Measurements from ENCODE around the gene SGTA. TPM values are rescaled to one million over a fixed set of nuclear protein-coding genes. Genes with fewer than 3 reads are reported as not detected.
A peak's percentile ranks its signal among the peaks of the same experiment; 100 is the strongest.

SGTA gene
- total and polyA plus RNA-seq, 2 donors, result 29.4 to 55.4 TPM

- WGBS, result 34% methylated on average over 39 of the region's 39 CpGs
- no peak overlapping the region for H3K27ac ChIP-seq (ENCODE audit: low read depth in 1 of 2, low read length in 1 of 2)
- H3K27me3 ChIP-seq (ENCODE audit: control insufficient read depth in 2 of 2, insufficient read depth in 1 of 2, low read length in 1 of 2), result peaks cover 40 to 85% of the 10 kb centered on the region in 2 donors
- no peak for DNase-seq (ENCODE audit: low read depth in 6 of 9, low spot score in 9 of 9)
- peaks cover 0 to 10% of the 10 kb centered on the region in 2 donors for H3K4me1 ChIP-seq (ENCODE audit: control insufficient read depth in 2 of 2, insufficient read depth in 2 of 2, low read length in 2 of 2)
- peak overlapping the region in 1 of 2 donors; percentile 38 for H3K4me3 ChIP-seq (ENCODE audit: low read length in 2 of 2)
- no peaks in the 10 kb centered on the region for H3K9me3 ChIP-seq (ENCODE audit: control insufficient read depth in 2 of 2, insufficient read depth in 1 of 2, low read length in 1 of 2)
- H3K36me3 ChIP-seq (ENCODE audit: control insufficient read depth in 2 of 2, insufficient read depth in 2 of 2, low read length in 1 of 2), result no peaks in the 10 kb centered on the region
Measured at GRCh38 chr19:2721570-2722540, 61.2 kb downstream of the SGTA start.

- WGBS, result 1% methylated on average over 98 of the region's 100 CpGs
- no peaks in the 10 kb centered on the region for H3K9me3 ChIP-seq (ENCODE audit: control insufficient read depth in 2 of 2, insufficient read depth in 1 of 2, low read length in 1 of 2)
- H3K27ac ChIP-seq (ENCODE audit: low read depth in 1 of 2, low read length in 1 of 2), result no peak within 1 kb of the TSS
- H3K36me3 ChIP-seq (ENCODE audit: control insufficient read depth in 2 of 2, insufficient read depth in 2 of 2, low read length in 1 of 2), result no peaks in the 10 kb centered on the region
- peak within 1 kb of the TSS in 1 of 2 donors; percentile 38 for H3K4me3 ChIP-seq (ENCODE audit: low read length in 2 of 2)
- DNase-seq (ENCODE audit: low read depth in 6 of 9, low spot score in 9 of 9), result no peak
- H3K27me3 ChIP-seq (ENCODE audit: control insufficient read depth in 2 of 2, insufficient read depth in 1 of 2, low read length in 1 of 2), result peaks cover 40 to 76% of the 10 kb centered on the region in 2 donors
- H3K4me1 ChIP-seq (ENCODE audit: control insufficient read depth in 2 of 2, insufficient read depth in 2 of 2, low read length in 2 of 2), result peaks cover 0 to 6% of the 10 kb centered on the region in 2 donors
Measured at GRCh38 chr19:2720777-2721569, 62.1 kb downstream of the SGTA start, which contains the start of gene DIRAS1. TSS of gene DIRAS1 (minus strand) at chr19:2721372. CDS start at chr19:2717806, 3,566 bp downstream.

DNA sequence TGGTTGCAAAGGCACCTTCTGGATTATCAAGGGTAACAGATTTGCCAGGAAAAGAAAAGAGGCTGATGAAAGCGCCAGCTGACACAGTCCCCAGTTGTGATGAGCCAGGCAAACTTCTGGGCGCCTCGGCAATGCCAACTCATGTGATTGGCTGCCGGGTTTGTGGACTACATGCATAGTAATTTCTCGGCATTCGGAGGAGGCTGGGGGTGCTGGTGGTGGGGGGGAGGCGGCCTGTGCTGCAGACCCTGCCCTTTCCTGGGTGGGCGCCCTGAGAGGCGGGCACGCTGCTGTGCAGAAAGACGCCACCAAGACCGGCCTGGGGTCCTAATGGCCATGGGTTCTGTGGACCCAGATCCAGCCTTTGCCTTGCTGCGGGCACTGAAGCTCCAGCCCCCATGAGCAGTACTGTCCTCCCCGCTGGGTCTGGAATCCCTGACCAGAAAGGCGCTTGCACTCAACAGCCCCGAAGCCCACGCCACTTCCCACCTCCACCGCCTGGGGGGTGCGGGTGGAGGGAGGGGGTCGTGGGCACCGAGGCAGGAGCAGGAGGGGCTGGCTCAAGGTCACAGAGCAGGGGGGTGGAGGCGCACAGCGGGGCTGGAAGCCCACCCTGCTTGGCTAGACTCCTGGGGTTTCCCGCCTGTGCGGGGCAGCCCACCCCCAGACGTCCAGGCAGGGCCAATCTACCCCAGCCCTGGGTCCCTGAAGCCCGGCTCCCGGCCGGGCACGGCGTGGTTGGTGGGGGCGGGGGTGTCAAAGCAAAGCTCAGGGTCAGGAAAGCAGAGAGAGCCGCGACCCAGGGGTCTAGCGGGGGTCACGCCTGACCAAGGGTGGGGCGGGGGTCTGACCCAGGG is 62.9 kb downstream of the SGTA start:
- H3K9me3 ChIP-seq (ENCODE audit: control insufficient read depth in 2 of 2, insufficient read depth in 1 of 2, low read length in 1 of 2), result peaks cover 2 to 4% of the 10 kb centered on the region in 2 donors
- H3K27me3 ChIP-seq (ENCODE audit: control insufficient read depth in 2 of 2, insufficient read depth in 1 of 2, low read length in 1 of 2), result peaks cover 40 to 69% of the 10 kb centered on the region in 2 donors
- DNase-seq (ENCODE audit: low read depth in 6 of 9, low spot score in 9 of 9), result no peak
- no peak overlapping the region for H3K4me3 ChIP-seq (ENCODE audit: low read length in 2 of 2)
- no peak overlapping the region for H3K27ac ChIP-seq (ENCODE audit: low read depth in 1 of 2, low read length in 1 of 2)
- 9% methylated on average over 37 of the region's 37 CpGs for whole genome bisulfite sequencing
- H3K4me1 ChIP-seq (ENCODE audit: control insufficient read depth in 2 of 2, insufficient read depth in 2 of 2, low read length in 2 of 2), result peaks cover 0 to 6% of the 10 kb centered on the region in 2 donors
- no peaks in the 10 kb centered on the region for H3K36me3 ChIP-seq (ENCODE audit: control insufficient read depth in 2 of 2, insufficient read depth in 2 of 2, low read length in 1 of 2)

GRCh38 chr19:2719232-2719735 is 63.8 kb downstream of the SGTA start:
- Histone ChIP-seq H3K36me3 (ENCODE audit: control insufficient read depth in 2 of 2, insufficient read depth in 2 of 2, low read length in 1 of 2) (no peaks in the 10 kb centered on the region), H3K27me3 (ENCODE audit: control insufficient read depth in 2 of 2, insufficient read depth in 1 of 2, low read length in 1 of 2) (peaks cover 40 to 67% of the 10 kb centered on the region in 2 donors), H3K4me3 (ENCODE audit: low read length in 2 of 2) (no peak overlapping the region), H3K27ac (ENCODE audit: low read depth in 1 of 2, low read length in 1 of 2) (no peak overlapping the region), H3K9me3 (ENCODE audit: control insufficient read depth in 2 of 2, insufficient read depth in 1 of 2, low read length in 1 of 2) (peaks cover 2 to 12% of the 10 kb centered on the region in 2 donors), H3K4me1 (ENCODE audit: control insufficient read depth in 2 of 2, insufficient read depth in 2 of 2, low read length in 2 of 2) (peaks cover 0 to 6% of the 10 kb centered on the region in 2 donors)
- DNase-seq (ENCODE audit: low read depth in 6 of 9, low spot score in 9 of 9), result no peak
- 68% methylated on average over 7 of the region's 7 CpGs for WGBS

GRCh38 chr19:2717638-2718541 is 65.2 kb downstream of the SGTA start:
- Histone ChIP-seq H3K27ac (ENCODE audit: low read depth in 1 of 2, low read length in 1 of 2) (no peak overlapping the region), H3K4me1 (ENCODE audit: control insufficient read depth in 2 of 2, insufficient read depth in 2 of 2, low read length in 2 of 2) (peaks cover 0 to 6% of the 10 kb centered on the region in 2 donors), H3K4me3 (ENCODE audit: low read length in 2 of 2) (no peak overlapping the region), H3K36me3 (ENCODE audit: control insufficient read depth in 2 of 2, insufficient read depth in 2 of 2, low read length in 1 of 2) (no peaks in the 10 kb centered on the region), H3K27me3 (ENCODE audit: control insufficient read depth in 2 of 2, insufficient read depth in 1 of 2, low read length in 1 of 2) (peaks cover 38 to 54% of the 10 kb centered on the region in 2 donors), H3K9me3 (ENCODE audit: control insufficient read depth in 2 of 2, insufficient read depth in 1 of 2, low read length in 1 of 2) (peaks cover 2 to 12% of the 10 kb centered on the region in 2 donors)
- WGBS, result 93% methylated on average over 52 of the region's 52 CpGs
- no peak for DNase-seq (ENCODE audit: low read depth in 6 of 9, low spot score in 9 of 9)

GRCh38 chr19:2716722-2717637 is 66.1 kb downstream of the SGTA start:
- 95% methylated on average over 51 of the region's 51 CpGs for WGBS
- no peak for DNase-seq (ENCODE audit: low read depth in 6 of 9, low spot score in 9 of 9)
- no peaks in the 10 kb centered on the region for H3K36me3 ChIP-seq (ENCODE audit: control insufficient read depth in 2 of 2, insufficient read depth in 2 of 2, low read length in 1 of 2)
- H3K4me1 ChIP-seq (ENCODE audit: control insufficient read depth in 2 of 2, insufficient read depth in 2 of 2, low read length in 2 of 2), result peaks cover 0 to 6% of the 10 kb centered on the region in 2 donors
- H3K9me3 ChIP-seq (ENCODE audit: control insufficient read depth in 2 of 2, insufficient read depth in 1 of 2, low read length in 1 of 2), result peaks cover 2 to 12% of the 10 kb centered on the region in 2 donors
- H3K4me3 ChIP-seq (ENCODE audit: low read length in 2 of 2), result no peak overlapping the region
- H3K27me3 ChIP-seq (ENCODE audit: control insufficient read depth in 2 of 2, insufficient read depth in 1 of 2, low read length in 1 of 2), result peaks cover 29 to 44% of the 10 kb centered on the region in 2 donors
- no peak overlapping the region for H3K27ac ChIP-seq (ENCODE audit: low read depth in 1 of 2, low read length in 1 of 2)

DNA sequence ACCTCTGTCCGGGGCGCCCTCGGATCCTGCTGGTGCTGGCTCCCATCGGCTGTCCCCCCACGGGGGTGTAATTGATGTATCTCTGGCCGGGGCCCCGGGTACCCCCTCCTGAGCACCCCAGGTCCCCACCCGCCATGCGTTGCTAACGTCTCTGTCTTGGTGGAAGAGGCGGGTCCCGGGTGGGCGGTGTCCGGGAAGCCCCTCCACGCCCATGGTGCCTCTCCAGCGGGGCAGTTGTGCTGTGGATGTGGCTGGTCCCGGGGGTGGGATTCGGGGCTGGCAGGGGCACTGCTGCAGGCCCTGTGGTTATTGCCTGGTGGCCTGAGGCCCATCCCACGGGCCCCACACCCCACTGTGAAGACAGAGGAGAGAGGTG is 66.8 kb downstream of the SGTA start:
- peaks cover 2 to 12% of the 10 kb centered on the region in 2 donors for H3K9me3 ChIP-seq (ENCODE audit: control insufficient read depth in 2 of 2, insufficient read depth in 1 of 2, low read length in 1 of 2)
- H3K4me3 ChIP-seq (ENCODE audit: low read length in 2 of 2), result no peak overlapping the region
- no peak for DNase-seq (ENCODE audit: low read depth in 6 of 9, low spot score in 9 of 9)
- WGBS, result 94% methylated on average over 19 of the region's 19 CpGs
- no peaks in the 10 kb centered on the region for H3K36me3 ChIP-seq (ENCODE audit: control insufficient read depth in 2 of 2, insufficient read depth in 2 of 2, low read length in 1 of 2)
- peaks cover 22 to 40% of the 10 kb centered on the region in 2 donors for H3K27me3 ChIP-seq (ENCODE audit: control insufficient read depth in 2 of 2, insufficient read depth in 1 of 2, low read length in 1 of 2)
- peaks cover 0 to 6% of the 10 kb centered on the region in 2 donors for H3K4me1 ChIP-seq (ENCODE audit: control insufficient read depth in 2 of 2, insufficient read depth in 2 of 2, low read length in 2 of 2)
- H3K27ac ChIP-seq (ENCODE audit: low read depth in 1 of 2, low read length in 1 of 2), result no peak overlapping the region

Data from thymus (tissue), 11 donors.